ENCODE measurements around the gene SPATA16.

The SPATA16 gene

DNA sequence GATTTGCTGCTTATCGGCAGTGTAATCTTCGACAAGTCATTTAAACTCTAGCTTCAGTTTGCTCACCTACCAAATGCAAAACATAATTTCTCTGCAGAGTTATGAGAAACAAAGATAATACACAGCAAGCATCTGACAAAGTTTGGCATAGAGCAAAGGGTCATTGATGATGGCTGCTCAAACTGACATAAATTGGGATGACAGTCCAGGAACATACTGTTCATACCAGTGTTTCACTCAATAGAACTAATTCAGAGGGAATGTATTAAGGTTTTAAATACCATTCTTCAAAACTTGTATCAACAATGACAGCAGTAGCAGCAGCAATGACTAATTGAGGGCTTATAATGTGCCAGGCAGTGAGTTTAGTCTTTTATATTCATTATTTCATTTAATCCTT is 137.6 kb downstream of the SPATA16 start:
- DNase-seq, result no peak
- intact Hi-C loops (cut with DNase I; ENCODE audit: low total_unique reads), result no loop called here
- Histone ChIP-seq H3K27me3 (no peaks in the 10 kb centered on the region), H3K36me3 (no peaks in the 10 kb centered on the region), H3K4me1 (no peaks in the 10 kb centered on the region), H3K9me3 (no peaks in the 10 kb centered on the region), H3K27ac (no peak overlapping the region), H3K4me3 (no peak overlapping the region)
- TF ChIP-seq, protein P1, sequence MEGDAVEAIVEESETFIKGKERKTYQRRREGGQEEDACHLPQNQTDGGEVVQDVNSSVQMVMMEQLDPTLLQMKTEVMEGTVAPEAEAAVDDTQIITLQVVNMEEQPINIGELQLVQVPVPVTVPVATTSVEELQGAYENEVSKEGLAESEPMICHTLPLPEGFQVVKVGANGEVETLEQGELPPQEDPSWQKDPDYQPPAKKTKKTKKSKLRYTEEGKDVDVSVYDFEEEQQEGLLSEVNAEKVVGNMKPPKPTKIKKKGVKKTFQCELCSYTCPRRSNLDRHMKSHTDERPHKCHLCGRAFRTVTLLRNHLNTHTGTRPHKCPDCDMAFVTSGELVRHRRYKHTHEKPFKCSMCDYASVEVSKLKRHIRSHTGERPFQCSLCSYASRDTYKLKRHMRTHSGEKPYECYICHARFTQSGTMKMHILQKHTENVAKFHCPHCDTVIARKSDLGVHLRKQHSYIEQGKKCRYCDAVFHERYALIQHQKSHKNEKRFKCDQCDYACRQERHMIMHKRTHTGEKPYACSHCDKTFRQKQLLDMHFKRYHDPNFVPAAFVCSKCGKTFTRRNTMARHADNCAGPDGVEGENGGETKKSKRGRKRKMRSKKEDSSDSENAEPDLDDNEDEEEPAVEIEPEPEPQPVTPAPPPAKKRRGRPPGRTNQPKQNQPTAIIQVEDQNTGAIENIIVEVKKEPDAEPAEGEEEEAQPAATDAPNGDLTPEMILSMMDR (IDR thresholded peaks at IDR 0.05), result no peak

DNA sequence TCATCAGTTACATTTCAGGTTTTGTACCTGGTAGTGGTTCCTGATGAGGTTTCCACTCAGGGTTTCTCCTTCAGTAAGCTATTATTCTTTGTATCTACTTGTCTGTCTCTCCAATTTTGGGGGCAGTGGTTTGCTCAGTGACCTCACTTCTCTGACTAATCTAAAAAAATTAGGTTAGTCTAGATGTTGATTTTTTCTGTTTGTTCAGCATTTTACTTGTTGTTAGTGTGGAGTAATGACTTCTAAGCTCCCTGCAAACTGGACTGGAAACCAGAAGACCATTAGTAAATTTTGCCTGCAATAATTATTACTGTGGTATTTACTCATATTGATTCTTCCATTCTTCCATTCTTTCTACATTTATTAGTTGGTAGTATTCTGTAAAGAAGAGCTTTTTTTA is 139.4 kb downstream of the SPATA16 start:
- no peaks in the 10 kb centered on the region for H3K36me3 ChIP-seq
- DNase-seq, result no peak
- intact Hi-C loops (cut with DNase I; ENCODE audit: low total_unique reads), result no loop called here
- H3K4me3 ChIP-seq, result no peak overlapping the region
- H3K27ac ChIP-seq, result no peak overlapping the region
- H3K4me1 ChIP-seq, result no peaks in the 10 kb centered on the region
- no peaks in the 10 kb centered on the region for H3K9me3 ChIP-seq
- H3K27me3 ChIP-seq, result no peaks in the 10 kb centered on the region
- TF ChIP-seq, protein P1 (IDR thresholded peaks at IDR 0.05), result no peak

DNA sequence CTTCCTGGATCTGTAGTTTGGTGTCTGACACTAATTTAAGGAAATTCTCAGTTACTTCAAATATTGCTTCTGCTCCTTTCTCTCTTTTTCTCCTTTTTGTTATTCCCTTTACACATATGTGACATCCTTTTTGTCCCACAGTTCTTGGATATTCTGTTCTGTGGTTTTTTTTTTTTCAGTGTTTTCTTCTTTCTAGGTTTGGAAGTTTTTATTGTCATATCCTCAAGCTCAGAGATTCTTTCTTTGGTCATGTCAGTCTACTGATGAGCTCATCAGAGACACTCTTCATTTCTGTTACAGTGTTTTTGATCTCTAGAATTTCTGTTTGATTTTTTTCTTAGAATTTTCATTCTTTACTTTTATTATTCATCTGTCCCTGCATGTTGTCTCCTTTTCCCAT is 140.5 kb downstream of the SPATA16 start:
- TF ChIP-seq, protein P1 (IDR thresholded peaks at IDR 0.05), result no peak
- Histone ChIP-seq H3K27me3 (no peaks in the 10 kb centered on the region), H3K27ac (no peak overlapping the region), H3K36me3 (no peaks in the 10 kb centered on the region), H3K4me1 (no peaks in the 10 kb centered on the region), H3K4me3 (no peak overlapping the region), H3K9me3 (no peaks in the 10 kb centered on the region)
- intact Hi-C loops (cut with DNase I; ENCODE audit: low total_unique reads), result no loop called here
- no peak for DNase-seq

- no peak for DNase-seq
- TF ChIP-seq, protein P1 (IDR thresholded peaks at IDR 0.05), result no peak
- no peak overlapping the region for H3K4me3 ChIP-seq
- intact Hi-C loops (cut with DNase I; ENCODE audit: low total_unique reads), result no loop called here
- H3K27me3 ChIP-seq, result no peaks in the 10 kb centered on the region
- no peaks in the 10 kb centered on the region for H3K36me3 ChIP-seq
- H3K4me1 ChIP-seq, result no peaks in the 10 kb centered on the region
- no peaks in the 10 kb centered on the region for H3K9me3 ChIP-seq
- H3K27ac ChIP-seq, result no peak overlapping the region
These were observed 147.6 kb downstream of the SPATA16 start for GRCh38 chr3:172993412-172993811.

GRCh38 chr3:172991424-172991996 is 149.5 kb downstream of the SPATA16 start:
- no peaks in the 10 kb centered on the region for H3K36me3 ChIP-seq
- DNase-seq, result no peak
- H3K4me3 ChIP-seq, result no peak overlapping the region
- H3K27ac ChIP-seq, result no peak overlapping the region
- H3K27me3 ChIP-seq, result no peaks in the 10 kb centered on the region
- H3K9me3 ChIP-seq, result no peaks in the 10 kb centered on the region
- TF ChIP-seq, protein P1 (IDR thresholded peaks at IDR 0.05), result no peak
- no peaks in the 10 kb centered on the region for H3K4me1 ChIP-seq
- intact Hi-C loops (cut with DNase I; ENCODE audit: low total_unique reads), result no loop called here

GRCh38 chr3:172989373-172989772 is 151.7 kb downstream of the SPATA16 start:
- H3K27ac ChIP-seq, result no peak overlapping the region
- H3K9me3 ChIP-seq, result no peaks in the 10 kb centered on the region
- no peaks in the 10 kb centered on the region for H3K36me3 ChIP-seq
- no peaks in the 10 kb centered on the region for H3K4me1 ChIP-seq
- no peak overlapping the region for H3K4me3 ChIP-seq
- no peak for DNase-seq
- no peaks in the 10 kb centered on the region for H3K27me3 ChIP-seq
- TF ChIP-seq, protein P1 (IDR thresholded peaks at IDR 0.05), result no peak
- intact Hi-C loops (cut with DNase I; ENCODE audit: low total_unique reads), result no loop called here

All from tibial artery (tissue), 4 donors.